Medulla oblongata (tissue), 1 donor: ENCODE measurements around the gene SMG6.

Experiments
- DNase-seq: peaks from one replicate; pipeline ENCODE4 v3.0.0-alpha.2; 2015; ENCODE audit errors: extremely low spot score

Gene SMG6

DNA sequence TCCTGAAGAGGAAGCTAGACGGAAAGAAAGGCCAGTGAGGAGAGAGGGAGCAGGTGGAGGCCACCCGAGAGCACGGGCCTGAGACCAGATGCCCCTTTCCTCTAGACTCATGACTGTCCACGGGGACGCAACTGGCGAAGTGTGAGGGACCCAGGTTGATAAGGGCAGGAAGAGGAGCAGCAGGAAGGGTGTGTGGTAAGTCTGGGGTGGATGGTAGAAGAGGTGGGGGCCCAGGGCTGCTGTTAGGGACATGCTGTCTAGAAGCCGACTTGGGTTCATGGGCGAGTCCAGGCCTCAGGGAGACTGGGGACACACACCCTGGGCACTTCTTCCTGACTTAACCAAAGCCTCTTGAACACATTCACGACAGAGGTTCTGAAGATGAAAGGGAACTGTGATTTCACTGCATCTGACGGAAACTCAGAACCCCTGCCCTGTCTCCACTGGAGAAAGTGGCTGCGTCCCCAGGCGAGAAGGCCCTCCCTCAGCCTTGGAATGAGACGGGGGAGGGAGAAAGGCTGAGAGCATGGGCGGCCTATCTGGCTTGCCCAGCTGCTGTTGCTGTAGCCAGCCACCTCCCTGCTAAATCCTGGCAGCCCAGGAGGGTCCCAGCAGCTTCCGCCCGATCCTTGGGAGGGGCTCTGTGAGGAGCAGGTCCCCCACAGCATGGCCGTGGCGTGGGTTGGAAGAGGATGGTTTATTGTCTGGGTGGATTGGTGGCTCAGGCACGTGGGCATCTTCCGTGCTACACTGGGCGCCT lies 242.7 kb downstream of the SMG6 start:
- no peak for DNase-seq

- no peak for DNase-seq
Observed at GRCh38 chr17:2060385-2060658, 243.3 kb downstream of the SMG6 start.

GRCh38 chr17:2059547-2060384 lies 243.8 kb downstream of the SMG6 start:
- no peak for DNase-seq

GRCh38 chr17:2058586-2059546 lies 244.7 kb downstream of the SMG6 start:
- DNase-seq, result no peak

GRCh38 chr17:2057760-2058585 lies 245.6 kb downstream of the SMG6 start:
- no peak for DNase-seq

DNA sequence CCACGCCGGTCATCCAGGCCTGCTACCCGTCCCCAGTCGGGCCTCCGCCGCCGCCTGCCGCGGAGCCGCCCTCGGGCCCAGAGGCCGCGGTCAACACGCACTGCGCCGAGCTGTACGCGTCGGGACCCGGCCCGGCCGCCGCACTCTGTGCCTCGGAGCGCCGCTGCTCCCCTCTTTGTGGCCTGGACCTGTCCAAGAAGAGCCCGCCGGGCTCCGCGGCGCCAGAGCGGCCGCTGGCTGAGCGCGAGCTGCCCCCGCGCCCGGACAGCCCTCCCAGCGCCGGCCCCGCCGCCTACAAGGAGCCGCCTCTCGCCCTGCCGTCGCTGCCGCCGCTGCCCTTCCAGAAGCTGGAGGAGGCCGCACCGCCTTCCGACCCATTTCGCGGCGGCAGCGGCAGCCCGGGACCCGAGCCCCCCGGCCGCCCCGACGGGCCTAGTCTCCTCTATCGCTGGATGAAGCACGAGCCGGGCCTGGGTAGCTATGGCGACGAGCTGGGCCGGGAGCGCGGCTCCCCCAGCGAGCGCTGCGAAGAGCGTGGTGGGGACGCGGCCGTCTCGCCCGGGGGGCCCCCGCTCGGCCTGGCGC lies 246.3 kb downstream of the SMG6 start:
- no peak for DNase-seq

DNA sequence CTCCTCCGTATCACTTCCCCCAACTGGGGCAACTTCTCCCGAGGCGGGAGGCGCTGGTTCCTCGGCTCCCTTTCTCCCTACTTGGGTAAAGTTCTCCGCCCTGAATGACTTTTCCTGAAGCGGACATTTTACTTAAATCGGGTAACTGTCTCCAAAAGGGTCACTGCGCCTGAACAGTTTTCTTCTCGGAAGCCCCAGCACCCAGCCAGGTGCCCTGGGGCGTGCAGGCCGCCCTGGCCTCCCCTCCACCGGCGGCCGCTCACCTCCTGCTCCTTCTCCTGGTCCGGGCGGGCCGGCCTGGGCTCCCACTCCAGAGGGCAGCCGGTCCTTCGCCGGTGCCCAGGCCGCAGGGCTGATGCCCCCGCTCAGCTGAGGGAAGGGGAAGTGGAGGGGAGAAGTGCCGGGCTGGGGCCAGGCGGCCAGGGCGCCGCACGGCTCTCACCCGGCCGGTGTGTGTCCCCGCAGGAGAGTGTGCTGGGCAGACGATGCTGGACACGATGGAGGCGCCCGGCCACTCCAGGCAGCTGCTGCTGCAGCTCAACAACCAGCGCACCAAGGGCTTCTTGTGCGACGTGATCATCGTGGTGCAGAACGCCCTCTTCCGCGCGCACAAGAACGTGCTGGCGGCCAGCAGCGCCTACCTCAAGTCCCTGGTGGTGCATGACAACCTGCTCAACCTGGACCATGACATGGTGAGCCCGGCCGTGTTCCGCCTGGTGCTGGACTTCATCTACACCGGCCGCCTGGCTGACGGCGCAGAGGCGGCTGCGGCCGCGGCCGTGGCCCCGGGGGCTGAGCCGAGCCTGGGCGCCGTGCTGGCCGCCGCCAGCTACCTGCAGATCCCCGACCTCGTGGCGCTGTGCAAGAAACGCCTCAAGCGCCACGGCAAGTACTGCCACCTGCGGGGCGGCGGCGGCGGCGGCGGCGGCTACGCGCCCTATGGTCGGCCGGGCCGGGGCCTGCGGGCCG lies 247.1 kb downstream of the SMG6 start:
- no peak for DNase-seq

GRCh38 chr17:2055292-2056205 lies 248.0 kb downstream of the SMG6 start:
- DNase-seq, result no peak

GRCh38 chr17:2054512-2055291 lies 248.9 kb downstream of the SMG6 start, which contains the start of gene HIC1:
Gene HIC1 (plus strand): TSS chr17:2055103. CDS start chr17:2056691, 1,588 bp downstream.
- peak; percentile 69 for DNase-seq

DNA sequence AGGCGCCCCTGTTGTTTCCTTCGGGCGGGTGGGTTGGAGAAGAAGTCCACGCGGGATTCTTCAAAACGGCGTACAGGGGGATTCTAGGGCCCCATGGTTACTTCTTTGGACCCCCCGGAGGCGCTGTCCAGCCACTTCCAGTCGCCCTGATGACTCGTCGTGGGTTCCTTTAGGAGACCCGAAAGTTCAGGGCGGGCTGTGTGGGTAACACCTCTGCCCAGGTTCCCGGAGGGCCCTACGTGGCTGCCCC lies 249.4 kb downstream of the SMG6 start:
- no peak for DNase-seq

DNA sequence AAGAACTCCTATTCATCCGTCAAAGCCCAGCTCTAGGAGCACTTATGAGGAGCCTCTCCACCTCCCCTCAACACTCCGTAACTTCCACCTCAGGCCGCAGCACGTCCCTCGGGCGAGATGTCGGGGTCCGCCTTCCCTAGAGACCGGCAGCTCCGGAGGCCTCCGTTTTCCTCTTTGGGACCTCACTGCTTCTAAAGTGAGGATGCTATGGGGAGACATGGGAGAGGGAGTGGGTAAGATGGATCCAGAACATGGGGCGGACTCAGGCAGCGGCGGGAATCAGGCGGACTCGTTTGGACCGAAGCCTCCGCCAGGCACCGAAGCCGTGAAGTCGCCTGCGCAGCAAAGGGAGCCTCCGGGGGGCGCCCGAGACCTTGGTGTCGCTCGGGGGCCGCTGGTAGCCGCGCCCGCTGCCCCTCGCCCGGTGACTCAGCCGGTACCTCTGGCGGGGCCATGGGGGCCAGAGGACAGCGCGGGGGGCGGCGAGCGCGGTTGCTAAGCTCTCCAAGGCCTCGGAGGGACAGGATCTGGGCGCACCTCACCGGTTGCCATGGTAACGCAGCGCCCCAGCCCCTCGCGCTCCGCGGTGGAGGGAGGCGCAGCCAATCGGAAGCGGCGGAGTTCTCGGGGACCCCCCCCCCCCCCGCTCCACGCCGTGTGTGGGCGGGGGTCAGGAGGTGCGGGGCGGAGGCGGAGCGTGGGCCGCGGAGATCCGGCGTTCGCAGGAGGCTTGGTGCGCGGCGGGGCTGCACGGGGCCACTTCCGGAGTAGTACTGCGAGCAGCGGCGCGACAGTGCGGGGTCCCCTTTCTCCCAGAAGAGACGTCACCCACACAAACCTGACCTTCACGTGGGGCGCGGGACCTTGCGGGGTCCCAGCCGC lies 250.0 kb downstream of the SMG6 start:
- DNase-seq, result peak; percentile 70

GRCh38 chr17:2051933-2052559 lies 251.5 kb downstream of the SMG6 start:
- DNase-seq, result no peak

DNA sequence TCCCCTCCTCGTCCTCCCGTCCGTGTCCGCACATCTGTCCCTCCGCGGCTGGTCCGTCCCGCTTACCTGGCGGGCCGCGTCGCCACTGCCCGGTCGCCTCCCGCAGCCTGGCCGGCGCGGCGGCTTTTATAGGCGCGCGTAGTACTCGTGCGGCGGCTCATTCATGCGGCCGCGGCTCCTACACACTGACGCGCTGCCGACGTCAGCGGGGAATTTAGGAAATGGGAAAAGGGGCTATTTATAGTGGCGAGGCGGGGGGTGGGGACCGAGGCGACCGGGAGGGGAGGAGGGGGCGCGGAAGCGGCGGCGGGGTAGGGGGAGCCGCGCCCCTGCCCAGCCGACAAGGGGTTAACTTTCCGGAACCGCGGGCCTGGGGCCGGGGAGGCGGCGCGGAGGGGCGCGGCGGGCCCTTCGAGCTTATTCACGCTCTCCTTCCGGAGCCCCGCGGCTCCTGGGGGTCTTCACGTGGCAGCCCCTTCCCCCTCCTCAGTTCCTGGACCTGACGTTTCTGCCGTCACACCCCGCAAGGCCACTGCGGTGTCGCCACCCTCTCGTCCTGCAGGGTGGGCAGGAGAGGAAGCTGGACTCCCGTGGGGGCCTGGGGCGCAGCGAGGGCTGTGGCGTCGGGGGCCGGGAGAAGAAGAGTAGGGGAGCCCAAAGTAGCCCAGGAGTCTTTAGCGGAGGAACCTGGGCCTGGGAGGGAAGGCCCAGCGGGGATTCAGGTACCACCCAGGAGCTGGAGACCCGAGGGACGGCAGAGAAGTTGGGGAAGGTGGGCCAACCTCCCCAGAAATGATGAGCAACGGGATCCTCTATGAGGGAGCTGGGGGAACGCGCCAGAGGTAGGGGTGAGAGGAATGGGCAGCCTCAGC lies 252.3 kb downstream of the SMG6 start:
- DNase-seq, result no peak

DNA sequence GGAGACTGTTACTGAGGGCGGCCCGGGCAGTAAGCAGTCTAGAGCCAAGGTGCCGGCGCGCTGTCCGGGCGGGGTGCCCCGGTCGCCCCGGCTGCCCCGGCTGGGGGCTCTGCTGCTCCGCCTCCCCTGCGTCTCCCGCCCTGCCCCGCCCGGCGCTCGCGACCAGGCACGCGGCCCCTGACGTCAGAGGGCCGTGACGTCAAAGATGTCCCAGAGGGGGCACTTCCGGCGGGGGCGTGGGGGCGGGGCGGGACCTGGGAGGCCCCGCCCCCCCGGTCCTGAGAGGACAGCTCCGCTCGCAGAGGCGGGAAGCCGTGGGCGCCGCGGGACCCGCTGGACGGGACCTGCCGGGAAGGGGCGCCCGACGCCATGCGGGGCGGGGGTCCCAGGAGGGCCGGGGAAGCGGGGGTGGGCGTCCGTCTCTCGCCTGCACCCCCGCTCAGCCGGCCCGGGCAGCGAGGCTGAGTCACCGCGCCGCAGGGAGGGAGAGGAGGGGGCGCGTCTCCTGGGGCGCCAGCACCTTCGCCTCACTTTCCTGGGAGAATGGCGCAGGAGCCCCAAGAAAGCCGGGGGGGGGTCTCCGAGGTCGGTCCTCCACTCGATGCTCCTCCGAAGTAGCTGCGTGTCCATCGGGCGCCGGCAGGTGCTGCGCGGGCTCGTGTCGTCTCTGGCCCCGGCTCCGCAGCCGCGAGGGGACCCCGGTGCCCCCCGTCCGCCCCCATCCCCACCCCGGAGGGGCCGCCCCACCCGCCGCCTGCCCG lies 253.1 kb downstream of the SMG6 start:
- peak; percentile 69 for DNase-seq
